HG03469 (cell line): ENCODE measurements around the gene GAB2.

Experiments used
- ATAC-seq: cut with Tn5 transposase; IDR thresholded peaks from one replicate; pipeline ENCODE4 v1.9.1; 2021; ENCODE audit warnings: mild to moderate bottlenecking, moderate library complexity, moderate number of reproducible peaks; ENCODE audit not compliant: unreplicated experiment

GAB2 gene

GRCh38 chr11:78212586-78213371 is 204.8 kb downstream of the GAB2 start:
- no peak for ATAC-seq

GRCh38 chr11:78211565-78211964 is 206.1 kb downstream of the GAB2 start:
- no peak for ATAC-seq

- no peak for ATAC-seq
These were observed 207.5 kb downstream of the GAB2 start for GRCh38 chr11:78210000-78210608.

- no peak for ATAC-seq
These were observed 208.1 kb downstream of the GAB2 start for GRCh38 chr11:78209478-78209877.

GRCh38 chr11:78208257-78209165 is 209.1 kb downstream of the GAB2 start:
- ATAC-seq: no peak

GRCh38 chr11:78207532-78208256 is 209.9 kb downstream of the GAB2 start:
- ATAC-seq: no peak

- ATAC-seq: no peak
These were observed 211.9 kb downstream of the GAB2 start for GRCh38 chr11:78205691-78206090.

GRCh38 chr11:78205256-78205655 is 212.4 kb downstream of the GAB2 start:
- ATAC-seq: no peak

- no peak for ATAC-seq
These were observed 214.4 kb downstream of the GAB2 start for GRCh38 chr11:78203184-78203583.

GRCh38 chr11:78202733-78203167 is 214.9 kb downstream of the GAB2 start:
- ATAC-seq: no peak

GRCh38 chr11:78201096-78201818 is 216.4 kb downstream of the GAB2 start:
- no peak for ATAC-seq

GRCh38 chr11:78200553-78200952 is 217.1 kb downstream of the GAB2 start:
- no peak for ATAC-seq

GRCh38 chr11:78200061-78200460 is 217.6 kb downstream of the GAB2 start:
- no peak for ATAC-seq

GRCh38 chr11:78199653-78200015 is 218.0 kb downstream of the GAB2 start:
- ATAC-seq: no peak

GRCh38 chr11:78199015-78199652 is 218.5 kb downstream of the GAB2 start:
- no peak for ATAC-seq

GRCh38 chr11:78197816-78198215 is 219.8 kb downstream of the GAB2 start:
- no peak for ATAC-seq

GRCh38 chr11:78196661-78197091 is 220.9 kb downstream of the GAB2 start:
- ATAC-seq: no peak

- no peak for ATAC-seq
These were observed 221.6 kb downstream of the GAB2 start for GRCh38 chr11:78195917-78196560.

GRCh38 chr11:78194490-78194889 is 223.1 kb downstream of the GAB2 start:
- ATAC-seq: no peak
